ENCODE results near the gene CAPN10.

Gene CAPN10

GRCh38 chr2:240632306-240632721 is 45.8 kb downstream of the CAPN10 start:
- in situ Hi-C loops (cut with HindIII; ENCODE audit: low sequenced_read_pairs) = no loop called here
- no peak for DNase-seq (ENCODE audit: low read depth, low spot score)
- TF ChIP-seq, protein P1, sequence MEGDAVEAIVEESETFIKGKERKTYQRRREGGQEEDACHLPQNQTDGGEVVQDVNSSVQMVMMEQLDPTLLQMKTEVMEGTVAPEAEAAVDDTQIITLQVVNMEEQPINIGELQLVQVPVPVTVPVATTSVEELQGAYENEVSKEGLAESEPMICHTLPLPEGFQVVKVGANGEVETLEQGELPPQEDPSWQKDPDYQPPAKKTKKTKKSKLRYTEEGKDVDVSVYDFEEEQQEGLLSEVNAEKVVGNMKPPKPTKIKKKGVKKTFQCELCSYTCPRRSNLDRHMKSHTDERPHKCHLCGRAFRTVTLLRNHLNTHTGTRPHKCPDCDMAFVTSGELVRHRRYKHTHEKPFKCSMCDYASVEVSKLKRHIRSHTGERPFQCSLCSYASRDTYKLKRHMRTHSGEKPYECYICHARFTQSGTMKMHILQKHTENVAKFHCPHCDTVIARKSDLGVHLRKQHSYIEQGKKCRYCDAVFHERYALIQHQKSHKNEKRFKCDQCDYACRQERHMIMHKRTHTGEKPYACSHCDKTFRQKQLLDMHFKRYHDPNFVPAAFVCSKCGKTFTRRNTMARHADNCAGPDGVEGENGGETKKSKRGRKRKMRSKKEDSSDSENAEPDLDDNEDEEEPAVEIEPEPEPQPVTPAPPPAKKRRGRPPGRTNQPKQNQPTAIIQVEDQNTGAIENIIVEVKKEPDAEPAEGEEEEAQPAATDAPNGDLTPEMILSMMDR (IDR thresholded peaks at IDR 0.05; ENCODE audit: low read depth, low read length) = no peak
- H3K4me3 ChIP-seq (ENCODE audit: low read depth, low read length) = no peak overlapping the region

DNA sequence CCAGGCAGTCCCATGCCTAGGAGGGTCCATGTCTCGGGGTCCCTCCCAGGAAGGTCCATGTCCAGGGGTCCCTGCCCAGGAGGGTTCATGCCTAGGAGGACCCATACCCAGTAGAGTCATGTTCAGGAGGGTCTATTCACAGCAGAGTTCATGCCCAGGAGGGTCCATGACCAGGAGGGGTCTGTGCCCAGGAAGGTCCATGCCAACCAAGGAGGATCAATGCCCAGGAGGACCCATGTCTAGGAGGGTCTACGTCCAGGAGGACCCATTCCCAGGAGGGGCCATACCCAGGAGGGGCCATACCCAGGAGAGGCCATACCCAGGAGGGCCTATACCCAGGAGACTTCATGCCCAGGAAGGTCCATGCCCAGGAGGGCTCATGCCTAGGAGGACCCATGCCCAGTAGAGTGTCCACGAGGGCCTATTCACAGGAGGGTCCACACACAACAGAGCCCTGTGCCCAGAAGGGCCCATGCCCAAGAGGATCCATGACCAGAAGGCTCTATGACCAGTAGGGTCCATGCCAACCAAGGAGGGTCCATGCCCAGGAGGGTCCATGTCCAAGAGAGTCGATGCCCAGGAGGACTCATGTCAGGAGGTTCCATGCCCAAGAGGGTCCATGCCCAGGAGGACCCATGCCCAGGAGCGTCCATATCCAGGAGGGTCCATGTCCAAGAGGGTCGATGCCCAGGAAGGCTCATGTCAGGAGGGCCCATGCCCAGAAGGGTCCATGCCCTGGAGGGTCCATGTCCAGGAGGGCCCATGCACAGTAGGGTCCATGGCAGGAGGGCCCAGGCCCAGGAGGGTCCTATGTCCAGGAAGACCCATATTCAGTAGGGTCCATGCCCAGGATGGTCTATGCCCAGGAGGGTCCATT is 48.8 kb downstream of the CAPN10 start:
- in situ Hi-C loops (cut with HindIII; ENCODE audit: low sequenced_read_pairs) = no loop called here

DNA sequence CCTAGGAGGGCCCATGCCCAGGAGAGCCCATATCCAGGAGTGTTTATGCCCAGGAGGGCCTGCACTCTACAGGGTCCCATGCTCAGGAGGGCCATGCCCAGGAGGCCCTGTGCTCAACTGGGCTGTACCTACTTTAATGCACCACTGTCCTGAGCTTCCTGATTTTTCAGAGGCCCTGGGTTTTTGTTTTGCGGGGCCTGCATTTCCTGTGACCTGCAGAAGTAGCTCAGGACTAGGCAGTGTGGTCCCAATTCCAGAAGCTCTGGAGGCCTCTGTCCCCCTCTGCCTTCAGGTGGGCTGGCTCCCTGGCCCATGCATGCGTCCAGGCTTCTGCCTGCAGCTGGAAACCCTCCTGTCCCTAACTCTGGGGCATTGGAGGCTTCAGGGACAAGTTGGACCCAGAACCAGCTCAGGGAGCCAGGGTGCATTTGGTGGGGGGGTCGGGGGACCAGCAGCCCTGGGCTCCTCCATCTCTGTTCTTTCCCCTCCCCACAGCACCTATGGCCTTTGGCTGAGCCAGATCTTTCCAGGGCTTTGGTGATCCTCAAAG is 49.5 kb downstream of the CAPN10 start:
- no peak overlapping the region for H3K4me3 ChIP-seq (ENCODE audit: low read depth, low read length)
- no peak for DNase-seq (ENCODE audit: low read depth, low spot score)
- in situ Hi-C loops (cut with HindIII; ENCODE audit: low sequenced_read_pairs) = no loop called here
- TF ChIP-seq, protein P1 (IDR thresholded peaks at IDR 0.05; ENCODE audit: low read depth, low read length) = no peak

More for the DNA sequence above, 48.8 kb downstream of the CAPN10 start:
- TF ChIP-seq, protein P1 (IDR thresholded peaks at IDR 0.05; ENCODE audit: low read depth, low read length) = no peak
- DNase-seq (ENCODE audit: low read depth, low spot score) = no peak
- no peak overlapping the region for H3K4me3 ChIP-seq (ENCODE audit: low read depth, low read length)

GRCh38 chr2:240636563-240637115 is 50.1 kb downstream of the CAPN10 start:
- DNase-seq (ENCODE audit: low read depth, low spot score) = no peak
- H3K4me3 ChIP-seq (ENCODE audit: low read depth, low read length) = no peak overlapping the region
- TF ChIP-seq, protein P1 (IDR thresholded peaks at IDR 0.05; ENCODE audit: low read depth, low read length) = no peak
- in situ Hi-C loops (cut with HindIII; ENCODE audit: low sequenced_read_pairs) = no loop called here

- DNase-seq (ENCODE audit: low read depth, low spot score) = no peak
- no peak overlapping the region for H3K4me3 ChIP-seq (ENCODE audit: low read depth, low read length)
- in situ Hi-C loops (cut with HindIII; ENCODE audit: low sequenced_read_pairs) = no loop called here
- TF ChIP-seq, protein P1 (IDR thresholded peaks at IDR 0.05; ENCODE audit: low read depth, low read length) = no peak
Measured at GRCh38 chr2:240637116-240637900, 50.8 kb downstream of the CAPN10 start.

- DNase-seq (ENCODE audit: low read depth, low spot score) = no peak
- TF ChIP-seq, protein P1 (IDR thresholded peaks at IDR 0.05; ENCODE audit: low read depth, low read length) = no peak
- in situ Hi-C loops (cut with HindIII; ENCODE audit: low sequenced_read_pairs) = no loop called here
- no peak overlapping the region for H3K4me3 ChIP-seq (ENCODE audit: low read depth, low read length)
Measured at GRCh38 chr2:240637901-240638345, 51.4 kb downstream of the CAPN10 start.

All from astrocyte of the spinal cord (primary cell).